GM21360 (cell line): ENCODE data around the gene NTN1.

Experiments
- ATAC-seq: cut with Tn5 transposase; IDR thresholded peaks from one replicate; pipeline ENCODE4 v1.9.1; 2021; ENCODE audit warnings: mild to moderate bottlenecking, moderate library complexity; ENCODE audit not compliant: unreplicated experiment

NTN1 gene

DNA sequence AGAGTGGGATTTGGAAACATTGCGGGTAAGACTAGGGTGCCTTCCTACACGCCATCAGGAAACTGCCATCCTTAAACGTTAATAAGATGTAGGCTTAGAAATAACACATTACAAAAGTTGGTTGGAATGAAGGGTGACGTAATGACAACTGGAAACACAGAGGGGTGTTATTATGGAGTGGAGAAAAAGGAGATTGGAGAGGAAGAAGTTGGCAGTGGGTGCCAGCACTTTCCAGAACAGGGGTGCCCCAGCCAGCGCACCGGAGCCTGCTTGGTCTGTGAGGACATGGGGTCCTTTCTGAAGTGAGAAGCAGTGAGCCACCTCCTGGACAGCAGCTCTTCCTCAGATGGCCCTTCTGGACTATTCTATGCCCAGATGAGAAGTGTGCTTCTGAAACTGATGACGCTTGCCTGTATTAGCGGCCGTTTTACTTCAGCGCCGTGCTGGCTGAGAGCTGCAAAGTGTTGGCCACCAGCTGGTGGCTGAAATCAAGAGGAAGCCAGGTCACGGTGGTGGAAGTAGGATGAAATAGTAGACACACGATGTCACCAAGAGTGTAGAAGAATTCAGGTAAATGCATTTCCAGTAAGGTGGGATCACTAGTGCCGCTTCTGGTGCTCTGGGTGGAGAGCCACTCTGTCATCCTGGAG, 244.8 kb downstream of the NTN1 start:
- ATAC-seq, result no peak

DNA sequence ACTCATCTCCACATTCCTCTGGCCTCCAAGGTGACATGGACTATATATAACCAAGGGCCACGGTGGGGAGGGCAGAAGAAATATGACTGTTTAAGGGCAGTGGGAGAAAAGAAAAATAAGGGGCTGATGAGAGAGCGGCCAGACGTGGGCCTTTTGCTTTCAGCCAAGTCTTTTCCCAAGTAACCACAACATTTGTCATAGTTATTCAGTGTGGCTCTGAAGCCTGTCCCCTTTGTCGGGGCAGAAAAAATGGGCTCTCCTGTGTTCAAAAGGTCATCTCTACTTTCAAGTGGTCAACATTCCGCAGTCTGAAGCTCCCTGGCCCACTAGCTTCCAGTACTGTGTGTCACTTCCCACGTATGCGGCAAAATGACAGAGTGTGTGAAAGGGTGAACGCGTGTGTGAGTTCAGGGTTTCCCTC, 245.4 kb downstream of the NTN1 start:
- ATAC-seq, result no peak

DNA sequence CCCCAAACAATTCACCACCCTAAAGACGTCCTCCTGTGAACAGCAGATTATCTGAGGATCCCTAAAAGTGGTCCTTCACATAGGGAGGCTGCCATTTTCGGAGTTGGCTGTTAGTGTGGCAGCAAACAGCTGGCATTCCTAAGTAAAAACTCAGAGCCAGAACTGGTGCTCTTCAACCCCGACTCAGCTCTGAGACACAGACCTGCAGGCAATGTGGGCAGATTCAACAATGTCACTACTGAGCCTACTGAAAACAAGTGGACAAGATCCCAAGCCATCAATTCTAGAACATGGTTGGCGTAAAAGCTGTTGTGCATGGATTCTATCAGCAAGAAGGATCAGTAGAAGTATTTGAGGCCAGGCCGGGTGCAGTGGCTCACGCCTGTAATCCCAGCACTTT, 247.2 kb downstream of the NTN1 start:
- no peak for ATAC-seq

DNA sequence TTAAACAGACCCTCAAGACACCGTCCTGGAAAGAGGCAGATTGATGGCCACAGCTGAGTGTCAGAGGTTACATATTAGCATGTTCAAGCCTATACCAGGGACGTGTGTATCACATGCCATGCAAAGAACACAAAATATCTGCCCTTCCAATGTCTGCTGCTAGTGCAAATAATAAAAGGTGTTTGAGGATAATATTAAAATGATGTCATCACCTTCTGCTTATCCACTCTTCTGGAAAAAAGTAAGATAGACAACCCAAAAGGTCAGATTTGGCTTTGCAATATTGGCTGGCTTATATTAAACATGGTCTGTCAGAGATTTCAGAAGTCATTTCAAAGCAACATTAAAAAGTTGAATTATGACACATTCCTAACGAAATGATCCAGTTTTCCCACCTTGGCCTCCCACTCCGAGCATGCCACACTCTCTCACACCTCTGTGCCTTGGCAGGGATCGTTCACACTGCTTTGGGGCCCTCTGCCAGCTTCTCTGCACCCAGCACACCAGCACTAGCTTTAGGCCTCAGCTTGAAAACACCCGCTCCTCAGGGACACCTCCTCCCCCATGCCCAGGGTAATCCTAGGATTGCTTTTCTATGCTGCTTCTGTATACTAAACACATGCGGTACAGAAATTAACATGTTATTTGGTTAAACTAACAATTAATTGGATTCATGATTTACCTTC, 248.2 kb downstream of the NTN1 start:
- no peak for ATAC-seq

DNA sequence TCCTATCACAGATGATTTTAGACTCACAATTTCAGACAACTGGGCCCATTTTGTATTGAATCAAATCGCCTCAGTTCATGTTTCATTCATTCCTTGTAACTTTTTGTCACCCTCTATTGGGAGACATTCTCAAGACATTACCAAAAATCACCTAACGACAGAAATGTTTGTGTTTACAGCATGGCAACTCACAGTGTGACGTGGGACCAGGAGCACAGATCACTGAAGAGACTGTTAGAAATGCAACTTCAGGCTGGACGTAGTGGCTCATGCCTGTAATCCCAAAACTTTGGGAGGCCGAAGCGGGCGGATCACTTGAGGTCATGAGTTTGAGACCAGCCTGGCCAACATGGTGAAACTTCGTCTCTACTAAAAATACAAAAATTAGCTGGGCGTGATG, 249.6 kb downstream of the NTN1 start:
- ATAC-seq, result no peak

DNA sequence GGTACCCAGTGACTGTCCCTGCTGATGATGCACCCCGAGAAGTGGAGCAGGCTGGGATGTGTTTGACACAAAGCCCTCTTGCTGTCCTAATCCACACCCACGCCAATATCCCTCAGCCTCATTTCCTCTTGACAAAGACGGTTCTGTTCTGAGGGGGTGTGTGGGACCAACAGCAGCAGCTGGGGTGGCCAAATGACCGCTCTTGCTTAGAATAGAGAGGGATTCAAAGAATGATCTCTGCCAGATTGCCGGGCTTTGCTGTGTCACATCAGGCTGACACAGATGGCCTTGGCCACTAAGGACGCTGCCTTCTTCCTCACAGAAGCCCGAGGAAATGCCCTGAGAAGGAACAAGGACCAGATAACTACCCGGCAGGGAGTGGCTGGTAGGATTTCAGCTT, 250.7 kb downstream of the NTN1 start:
- no peak for ATAC-seq

DNA sequence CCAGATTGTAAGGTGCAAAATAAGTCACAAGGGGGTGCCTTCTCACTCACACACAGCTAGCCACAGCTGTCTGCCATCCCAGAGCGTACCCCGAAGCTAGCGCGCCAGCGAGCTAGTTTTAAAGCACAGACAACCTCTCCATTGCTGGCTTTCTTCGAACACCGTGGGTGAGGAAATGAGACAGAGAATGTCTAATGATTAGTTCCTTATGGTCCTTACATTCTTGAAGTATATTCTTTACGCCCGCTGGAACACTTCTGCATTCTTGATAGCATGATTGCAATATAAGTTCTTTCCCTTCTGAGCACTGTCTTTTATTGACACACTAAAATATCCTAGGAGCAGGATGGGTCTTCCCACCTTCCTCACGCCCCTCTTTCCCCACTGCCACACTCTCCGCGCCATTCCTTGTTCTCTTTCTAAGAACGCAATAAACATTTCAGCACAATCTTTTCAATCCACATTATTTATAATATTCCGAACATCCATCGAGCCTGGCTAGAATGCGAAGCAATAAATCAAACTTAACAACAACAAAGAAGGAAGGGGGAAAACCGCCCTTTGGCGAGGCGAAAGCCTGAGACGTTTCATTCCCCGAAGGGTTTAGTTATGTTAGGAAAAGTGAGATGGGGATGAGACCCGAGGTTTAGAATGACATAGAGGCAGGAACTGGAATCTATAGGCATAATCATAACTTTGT, 251.3 kb downstream of the NTN1 start:
- no peak for ATAC-seq

DNA sequence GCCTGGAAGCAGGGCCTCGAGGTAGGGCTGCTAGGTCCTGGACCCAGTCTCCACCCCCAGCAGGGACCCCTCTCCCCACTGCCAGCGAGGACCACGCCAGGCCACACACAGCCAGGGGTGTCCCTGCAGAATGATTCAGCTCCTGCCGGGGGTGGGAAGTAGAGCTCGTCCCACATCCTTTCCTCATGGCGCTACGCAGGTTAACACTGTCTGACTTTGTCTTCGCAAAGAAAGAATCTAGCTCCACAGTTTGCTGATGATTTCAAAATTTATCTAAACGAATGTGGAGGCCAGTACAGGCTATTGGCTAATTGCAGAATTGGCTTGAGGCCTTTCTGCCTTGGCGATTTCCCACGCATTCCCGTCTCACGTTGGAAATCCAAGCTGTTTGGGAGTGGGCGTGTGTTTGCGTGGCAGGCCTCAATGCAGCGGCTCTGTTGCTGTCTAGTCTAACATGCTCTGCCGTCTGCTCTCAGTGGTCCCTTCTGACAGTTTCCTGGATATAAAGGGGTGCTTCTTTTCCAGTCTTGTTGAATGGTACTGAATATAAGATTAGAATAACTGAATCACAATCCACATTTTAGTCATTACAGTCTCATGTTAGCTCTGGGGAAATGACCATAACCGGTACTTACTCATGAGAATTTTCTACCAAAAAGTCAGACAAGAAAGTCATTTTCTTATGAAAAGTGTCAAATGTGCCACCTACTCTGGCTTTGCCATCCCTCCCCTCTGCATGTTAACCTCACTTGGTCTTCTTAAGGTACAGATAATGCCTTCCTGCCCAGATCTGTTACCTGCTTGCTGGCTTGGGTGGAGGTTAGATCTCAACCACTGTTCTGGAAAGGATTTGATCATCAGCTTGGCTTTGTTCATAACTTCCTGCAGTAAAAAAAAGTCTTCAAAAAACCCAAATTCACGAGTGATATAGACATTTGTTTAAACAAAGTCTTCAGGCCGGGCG, 252.4 kb downstream of the NTN1 start:
- no peak for ATAC-seq

DNA sequence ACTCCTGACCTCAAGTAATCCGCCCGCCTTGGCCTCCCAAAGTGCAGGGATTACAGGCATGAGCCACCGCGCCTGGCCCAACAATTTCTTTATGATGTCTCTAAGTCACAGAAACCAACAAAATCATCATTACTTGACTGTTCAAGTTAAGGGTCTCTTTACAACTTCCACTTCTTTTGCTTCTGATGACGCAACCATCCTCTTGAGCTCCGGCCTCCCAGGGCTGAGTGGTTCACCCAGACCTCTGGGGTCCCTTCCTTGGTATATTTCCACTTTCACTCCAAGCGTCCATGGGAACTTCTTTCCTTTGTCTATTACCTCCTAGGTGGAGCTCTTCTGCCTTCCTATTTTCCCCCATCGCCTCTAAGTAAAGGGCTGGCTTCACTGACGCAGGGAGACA, 253.7 kb downstream of the NTN1 start:
- no peak for ATAC-seq

DNA sequence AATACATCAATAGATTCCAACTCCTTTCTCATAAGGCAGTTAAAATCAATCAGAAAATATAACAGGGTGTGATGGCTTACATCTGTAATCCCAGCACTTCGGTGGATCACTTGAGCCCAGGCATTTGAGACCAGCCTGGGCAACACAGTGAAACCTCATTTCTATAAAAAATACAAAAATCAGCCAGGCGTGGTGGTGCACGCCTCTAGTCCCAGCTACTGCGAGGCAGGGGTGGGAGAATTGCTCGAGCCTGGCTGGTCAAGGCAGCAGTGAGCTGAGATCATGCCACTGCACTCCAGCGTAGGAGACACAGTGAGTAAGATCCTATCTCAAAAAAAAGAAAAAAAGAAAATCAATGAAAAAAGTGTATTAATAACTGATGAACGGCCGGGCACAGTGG, 258.6 kb downstream of the NTN1 start:
- ATAC-seq, result no peak

DNA sequence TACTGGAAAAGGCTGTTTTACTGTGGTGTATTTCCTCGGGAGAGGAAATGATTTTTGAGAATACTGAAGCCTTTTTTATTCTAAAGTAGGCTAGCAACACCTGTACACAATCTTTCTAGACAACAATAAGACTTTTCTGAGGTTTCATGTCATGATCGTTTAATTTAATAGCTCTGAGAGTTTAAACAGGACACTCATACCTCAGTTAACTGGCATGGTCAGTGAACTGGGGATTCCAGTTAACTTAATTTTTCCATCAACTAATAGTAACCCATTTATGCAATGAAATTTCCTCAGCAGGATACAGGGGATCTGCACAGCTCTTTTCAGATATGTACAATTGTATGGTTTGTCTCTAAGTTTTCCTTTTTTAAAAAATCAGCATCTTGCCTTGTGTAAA, 262.6 kb downstream of the NTN1 start:
- ATAC-seq, result no peak

DNA sequence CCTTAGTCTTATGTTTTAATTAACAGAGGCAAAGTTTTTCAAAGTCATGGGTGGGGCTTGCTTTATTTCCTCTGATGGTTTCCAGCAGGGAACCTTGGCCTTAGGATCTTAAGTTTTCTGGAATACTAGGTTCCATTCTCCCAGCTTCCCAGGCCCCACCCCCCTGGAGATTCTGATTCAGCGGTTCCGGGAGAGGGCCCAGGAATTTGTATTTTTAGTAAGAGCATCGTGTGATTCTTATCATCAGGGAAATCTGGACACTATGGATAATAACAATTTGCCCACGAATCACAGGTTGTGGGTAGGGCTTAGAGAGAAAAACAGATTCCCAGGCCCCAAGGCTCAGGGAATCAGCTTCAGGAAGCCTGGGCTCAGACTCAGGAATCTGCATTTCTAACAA, 263.6 kb downstream of the NTN1 start:
- no peak for ATAC-seq

DNA sequence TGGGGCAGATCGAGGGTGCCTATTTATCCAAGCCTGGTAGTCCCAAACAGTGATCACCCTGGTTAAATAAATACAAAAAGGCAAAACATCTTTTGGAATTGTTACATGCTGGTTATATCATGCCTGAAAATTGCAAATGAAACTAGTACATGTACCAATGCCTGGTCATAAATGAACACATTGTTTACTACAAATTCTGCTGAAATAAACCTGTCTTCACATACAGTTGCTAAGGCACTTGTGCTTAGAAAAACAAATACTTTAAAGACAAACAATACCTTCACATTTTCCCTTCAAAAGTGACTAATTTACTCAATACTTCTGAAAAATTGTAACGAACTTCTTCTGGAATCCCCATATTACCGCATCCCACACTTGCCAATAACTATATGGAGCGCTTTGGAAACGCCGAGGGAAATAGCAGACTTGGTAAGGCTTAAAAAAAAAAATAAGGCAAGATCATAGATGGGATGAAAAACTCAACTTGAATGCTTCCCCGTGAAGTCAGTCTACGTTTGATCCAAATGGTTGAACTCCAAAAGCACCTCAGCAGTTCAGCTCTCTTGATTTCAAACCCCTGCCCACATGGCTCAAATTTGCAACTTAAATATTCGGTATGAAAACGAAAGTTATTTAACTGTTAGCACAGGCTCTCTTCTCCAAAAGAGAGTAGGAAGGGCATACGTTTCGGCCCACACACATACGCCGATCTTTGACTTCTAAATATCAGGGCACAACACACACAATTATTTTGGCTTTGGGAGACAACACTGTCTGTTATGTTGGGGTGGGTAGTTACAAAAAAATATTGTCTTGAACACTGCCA, 264.5 kb downstream of the NTN1 start:
- no peak for ATAC-seq

DNA sequence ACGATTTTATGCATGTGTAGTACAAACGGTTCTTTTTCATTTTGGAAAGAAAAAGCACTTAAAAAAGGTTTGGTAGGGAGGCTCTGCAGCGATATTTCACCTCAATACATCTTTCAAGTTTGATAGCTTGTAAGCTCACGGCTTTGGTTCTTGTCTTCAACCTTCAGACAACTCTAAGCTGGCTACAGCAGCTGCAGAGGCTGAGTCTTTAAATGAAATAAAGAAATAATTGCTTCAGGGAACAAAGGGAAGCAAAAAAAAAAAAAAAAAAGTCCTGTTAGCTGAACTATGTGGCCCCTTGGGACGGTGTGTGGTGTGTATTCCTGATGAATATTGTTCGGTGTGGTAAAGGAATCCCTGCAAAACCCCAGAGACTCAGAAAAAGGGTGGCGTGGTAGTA, 265.1 kb downstream of the NTN1 start:
- ATAC-seq, result no peak

DNA sequence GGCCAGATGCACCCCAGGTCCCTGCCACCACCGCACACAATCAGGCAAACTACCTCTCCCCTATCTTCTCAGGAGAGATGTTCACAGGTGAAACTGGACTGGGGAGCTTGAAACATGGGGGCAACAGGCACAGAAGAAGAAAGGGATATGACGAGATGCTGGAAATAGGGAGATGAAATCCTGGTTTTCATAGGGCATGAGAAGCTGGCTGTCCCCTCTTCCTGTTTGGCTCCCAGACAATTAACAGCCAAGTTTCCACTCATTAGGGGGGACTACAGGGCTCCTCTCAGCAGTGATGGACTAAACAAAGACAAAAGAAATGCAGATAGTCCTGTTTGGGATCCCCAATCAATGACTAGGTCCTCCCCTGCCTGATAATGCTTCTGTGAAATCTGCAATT, 266.0 kb downstream of the NTN1 start:
- ATAC-seq, result no peak

DNA sequence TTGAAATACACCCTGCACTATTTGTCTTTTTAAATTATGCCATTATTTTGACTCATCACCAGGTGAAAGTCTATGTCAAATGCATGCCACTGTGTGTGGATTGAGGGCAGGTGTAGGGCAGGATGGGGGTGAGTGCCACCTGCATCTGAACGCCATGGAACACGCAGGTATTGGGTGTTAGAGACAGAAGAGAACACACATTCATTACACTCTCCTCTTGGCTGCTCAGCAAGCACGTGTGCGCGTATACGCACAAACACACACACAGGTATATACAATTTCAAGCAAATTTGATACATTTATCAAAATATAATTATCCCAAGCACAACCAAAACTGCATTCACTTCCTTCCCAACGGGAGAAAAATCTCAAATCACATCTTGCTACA, 268.9 kb downstream of the NTN1 start:
- ATAC-seq, result no peak

DNA sequence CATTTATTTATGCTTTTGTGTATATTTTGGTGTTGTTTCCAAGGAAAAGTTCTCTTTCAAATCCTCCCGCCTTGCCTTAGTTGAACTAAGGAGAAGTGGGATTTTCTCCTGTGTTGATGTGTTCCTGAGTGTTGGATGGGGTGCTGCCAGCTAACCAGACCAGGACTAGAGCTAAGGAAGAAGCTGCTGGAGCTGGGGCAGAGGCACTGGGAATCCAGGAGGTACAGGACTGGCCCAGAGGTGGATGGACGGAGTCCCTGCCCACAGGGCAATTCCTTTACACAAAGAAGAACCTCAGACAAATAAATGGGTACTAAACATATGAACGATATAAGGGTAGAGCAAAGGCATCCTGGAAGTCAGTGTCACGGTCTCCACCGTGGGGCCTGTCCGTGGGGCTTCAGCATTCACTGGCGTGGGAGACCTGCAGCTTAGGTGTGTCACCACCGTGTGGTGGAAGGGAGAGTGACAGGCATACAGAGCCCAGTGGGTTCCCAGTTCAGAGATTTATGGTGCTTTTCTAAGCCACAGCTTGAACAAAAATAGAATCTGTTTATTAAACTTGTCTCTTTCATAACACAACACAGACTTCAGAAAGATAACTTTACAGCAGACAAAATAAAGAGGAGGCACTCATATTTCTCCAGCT, 270.7 kb downstream of the NTN1 start:
- no peak for ATAC-seq

DNA sequence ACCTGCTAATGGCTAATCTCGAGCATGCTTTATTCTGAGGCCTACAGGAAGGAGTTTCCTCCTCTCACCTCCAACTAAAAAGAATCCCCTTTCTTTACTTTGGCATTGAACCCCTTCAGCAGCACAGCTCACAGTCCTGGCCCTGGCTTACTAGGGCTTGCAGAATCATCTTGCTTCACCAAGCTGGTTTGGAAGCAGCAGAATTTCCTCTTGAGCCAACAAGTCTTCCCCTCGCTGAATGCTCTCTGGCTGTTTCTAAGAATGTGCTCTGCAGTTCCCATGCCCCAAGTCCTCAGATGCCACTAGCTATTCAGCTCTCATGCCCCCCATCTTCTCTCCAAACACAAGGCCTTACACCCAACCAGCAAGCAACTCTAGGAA, 271.2 kb downstream of the NTN1 start:
- ATAC-seq, result no peak
